PC-9 (cell line): ENCODE data around the gene C1orf105. TPM values are rescaled to one million over a fixed set of nuclear protein-coding genes. Genes with fewer than 3 reads are reported as not detected.
"Not testable (repeated sequence)": the region's sequence is repeated elsewhere in the genome, so short reads cannot be mapped to it uniquely, and the experiment has no call there.

ENCODE experiments used
- Bru-seq: library from RNA; stranded (reverse); fragments of 400-500 nt; gene quantifications from one replicate; lab custom pipeline; 2021; lab: Mats Ljungman, UMichigan
- BruChase-seq, 2 experiments: library from RNA; stranded (reverse); fragments of 400-500 nt; gene quantifications; one replicate each; lab custom pipeline; 2021; lab: Mats Ljungman, UMichigan
- BruUV-seq: library from RNA; stranded (reverse); fragments of 400-500 nt; replicated peaks from 2 replicates; lab custom pipeline; 2021; lab: Mats Ljungman, UMichigan
- CTCF ChIA-PET: fragments of 300-600 bp; sonication (Branson Sonifier 250); formaldehyde crosslinking; loops from one replicate; lab custom pipeline; 2022; ENCODE audit warnings: antibody characterized with exemption; lab: Charles Lee
- POLR2A ChIA-PET: fragments of 300-600 bp; sonication (Branson Sonifier 250); formaldehyde crosslinking; loops from one replicate; lab custom pipeline; 2022; ENCODE audit warnings: antibody characterized with exemption; ENCODE audit not compliant: unreplicated experiment; lab: Charles Lee
- DNase-seq, 2 experiments: peaks; one replicate each; pipeline versions ENCODE4 v3.0.0 to v3.0.0-alpha.2; 2015 to 2022; ENCODE audit warnings: mixed read lengths in 1 of 2
- H2AFZ ChIP-seq: fragments of 200-600 bp; sonication (generic); 2 replicates; pipeline ENCODE4 v1.8.1; 2017; ENCODE audit warnings: antibody characterized with exemption
- H3F3A ChIP-seq: fragments of 200-600 bp; sonication (generic); 2 replicates; pipeline ENCODE4 v1.8.1; 2017; ENCODE audit warnings: antibody characterized with exemption, mild to moderate bottlenecking, low read depth; ENCODE audit not compliant: insufficient read depth
- H3K27ac ChIP-seq: fragments of 200-600 bp; sonication (generic); 2 replicates; pipeline ENCODE4 v1.6.1; 2016; ENCODE audit warnings: mixed run types
- H3K27me3 ChIP-seq: fragments of 200-600 bp; sonication (generic); 2 replicates; pipeline ENCODE4 v1.6.1; 2016; ENCODE audit warnings: low read depth, mixed run types; ENCODE audit not compliant: insufficient read depth
- H3K36me3 ChIP-seq: fragments of 200-600 bp; sonication (generic); 2 replicates; pipeline ENCODE4 v1.6.1; 2016; ENCODE audit warnings: low read depth, mixed run types
- H3K4me1 ChIP-seq: fragments of 200-600 bp; sonication (generic); replicated peaks from 2 replicates; pipeline ENCODE4 v1.6.1; 2016; ENCODE audit warnings: mixed run types; ENCODE audit not compliant: insufficient read depth
- H3K4me2 ChIP-seq: fragments of 200-600 bp; sonication (generic); 2 replicates; pipeline ENCODE4 v1.6.1; 2017; ENCODE audit warnings: mixed run types
- H3K4me3 ChIP-seq: fragments of 200-600 bp; sonication (generic); 2 replicates; pipeline ENCODE4 v1.6.1; 2016; ENCODE audit warnings: mixed run types
- H3K79me2 ChIP-seq: fragments of 200-600 bp; sonication (generic); 2 replicates; pipeline ENCODE4 v1.6.1; 2017; ENCODE audit warnings: low read depth, mixed run types
- H3K9me2 ChIP-seq: fragments of 200-600 bp; sonication (generic); 2 replicates; pipeline ENCODE4 v1.8.1; 2017; ENCODE audit warnings: mild to moderate bottlenecking; ENCODE audit not compliant: insufficient read depth
- H3K9me3 ChIP-seq: fragments of 200-600 bp; sonication (generic); 2 replicates; pipeline ENCODE4 v1.8.1; 2016; ENCODE audit warnings: low read depth; ENCODE audit not compliant: insufficient read depth
- H4K20me1 ChIP-seq: fragments of 200-600 bp; sonication (generic); 2 replicates; pipeline ENCODE4 v1.8.1; 2017; ENCODE audit not compliant: insufficient read depth
- EZH2 ChIP-seq: fragments of 200-600 bp; sonication (generic); IDR thresholded peaks from 2 replicates; pipeline ENCODE4 v1.8.0; 2017; ENCODE audit warnings: antibody characterized with exemption, low read depth
- intact Hi-C: fragments of 100-400 bp; cut with micrococcal nuclease; formaldehyde crosslinking; loops from one replicate; pipeline ENCODE4 v1.10.0; 2022; ENCODE audit not compliant: unreplicated experiment
- long read RNA-seq: library from polyadenylated mRNA; stranded (forward); transcript quantifications from one replicate; pipeline ENCODE4 v2.0.0, GENCODE V29; 2022
- total RNA-seq: library from RNA; stranded (reverse); gene quantifications from 2 replicates; pipeline ENCODE4 v1.2.3, GENCODE V29; 2021
- TF ChIP-seq, protein P1 (sequence below): fragments of 200-600 bp; sonication (generic); conservative IDR thresholded peaks from 2 replicates; pipeline ENCODE4 v1.6.1; 2017; ENCODE audit warnings: mixed run types, antibody characterized with exemption, mild to moderate bottlenecking, moderate library complexity

The C1orf105 gene, protein sequence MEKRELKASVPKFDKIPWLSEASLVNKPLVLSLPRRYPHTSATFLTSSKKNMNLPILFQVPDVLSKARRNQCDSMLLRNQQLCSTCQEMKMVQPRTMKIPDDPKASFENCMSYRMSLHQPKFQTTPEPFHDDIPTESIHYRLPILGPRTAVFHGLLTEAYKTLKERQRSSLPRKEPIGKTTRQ
- total RNA-seq (not detected in 2 replicates), Bru-seq, nascent RNA (percentile 17 among the genes with signal in this experiment), BruChase-seq, experiment 1, labeled RNA remaining after a 2-hour chase (percentile 10 among the genes with signal in this experiment), BruChase-seq, experiment 2, labeled RNA remaining after a 6-hour chase (percentile 12 among the genes with signal in this experiment)
- long read RNA-seq = 0 reads

DNA sequence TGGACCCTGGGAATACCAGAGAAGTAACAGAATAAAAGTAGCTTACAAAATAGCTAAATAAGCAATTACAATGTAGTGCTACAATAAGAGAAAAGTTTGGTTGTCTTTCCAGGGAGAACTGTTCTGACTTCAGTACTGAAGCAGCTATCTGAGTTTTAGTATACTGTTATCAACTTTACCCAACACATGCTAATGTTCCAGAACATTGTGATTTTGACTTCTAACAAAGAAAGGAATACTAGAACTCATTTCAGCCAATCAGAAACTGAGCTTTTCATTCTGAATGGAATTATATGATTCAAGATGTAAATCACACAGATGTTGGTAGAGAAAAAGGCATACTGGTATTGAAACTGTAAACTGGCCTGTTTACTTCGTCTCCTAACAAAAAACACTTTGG, at the start of gene C1orf105:
C1orf105 (plus strand) TSS at position 301 of the 400 bp plus-strand sequence. CDS start 201 bp downstream, outside the sequence.
- Histone ChIP-seq H2AFZ (no peak within 1 kb of the TSS), H3K4me2 (no peak within 1 kb of the TSS), H3K79me2 (no peaks in the 10 kb centered on the region), H3K27ac (no peak within 1 kb of the TSS), H3K36me3 (no peaks in the 10 kb centered on the region), H3K4me1 (peaks cover 28% of the 10 kb centered on the region), H3K27me3 (no peaks in the 10 kb centered on the region), H3F3A (0 out of 2 replicates have a peak, but pooled peaks cover 4% of the 10 kb centered on the region), H3K4me3 (no peak within 1 kb of the TSS), H3K9me2 (no peaks in the 10 kb centered on the region), H4K20me1 (no peaks in the 10 kb centered on the region), H3K9me3 (peaks cover 5% of the 10 kb centered on the region; the same call in 1 of the 2 replicates)
- intact Hi-C loops = no loop called here
- BruUV-seq = no TSS peak
- CTCF ChIA-PET = no interaction called here
- POLR2A ChIA-PET = no interaction called here
- no peak for TF ChIP-seq EZH2
- TF ChIP-seq, protein P1, sequence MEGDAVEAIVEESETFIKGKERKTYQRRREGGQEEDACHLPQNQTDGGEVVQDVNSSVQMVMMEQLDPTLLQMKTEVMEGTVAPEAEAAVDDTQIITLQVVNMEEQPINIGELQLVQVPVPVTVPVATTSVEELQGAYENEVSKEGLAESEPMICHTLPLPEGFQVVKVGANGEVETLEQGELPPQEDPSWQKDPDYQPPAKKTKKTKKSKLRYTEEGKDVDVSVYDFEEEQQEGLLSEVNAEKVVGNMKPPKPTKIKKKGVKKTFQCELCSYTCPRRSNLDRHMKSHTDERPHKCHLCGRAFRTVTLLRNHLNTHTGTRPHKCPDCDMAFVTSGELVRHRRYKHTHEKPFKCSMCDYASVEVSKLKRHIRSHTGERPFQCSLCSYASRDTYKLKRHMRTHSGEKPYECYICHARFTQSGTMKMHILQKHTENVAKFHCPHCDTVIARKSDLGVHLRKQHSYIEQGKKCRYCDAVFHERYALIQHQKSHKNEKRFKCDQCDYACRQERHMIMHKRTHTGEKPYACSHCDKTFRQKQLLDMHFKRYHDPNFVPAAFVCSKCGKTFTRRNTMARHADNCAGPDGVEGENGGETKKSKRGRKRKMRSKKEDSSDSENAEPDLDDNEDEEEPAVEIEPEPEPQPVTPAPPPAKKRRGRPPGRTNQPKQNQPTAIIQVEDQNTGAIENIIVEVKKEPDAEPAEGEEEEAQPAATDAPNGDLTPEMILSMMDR = no peak
- DNase-seq = no peak

DNA sequence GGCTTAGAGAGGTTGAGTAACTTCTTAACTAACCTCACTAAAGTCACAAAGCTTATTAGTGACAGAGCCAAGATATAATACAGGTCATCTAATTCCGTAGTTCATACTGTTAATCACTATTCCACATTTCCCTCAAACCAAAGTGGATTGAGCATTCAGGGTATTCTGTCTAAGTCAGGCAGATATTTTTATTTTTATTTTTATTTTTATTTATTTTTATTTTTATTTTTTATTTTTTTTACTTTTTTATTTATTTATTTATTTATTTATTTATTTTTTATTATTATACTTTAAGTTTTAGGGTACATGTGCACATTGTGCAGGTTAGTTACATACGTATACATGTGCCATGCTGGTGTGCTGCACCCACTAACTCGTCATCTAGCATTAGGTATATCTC, 48.8 kb upstream of the C1orf105 start:
- H4K20me1 ChIP-seq, H3K4me2 ChIP-seq, H3K79me2 ChIP-seq, H3K4me1 ChIP-seq, H2AFZ ChIP-seq, CTCF ChIA-PET, H3F3A ChIP-seq, DNase-seq, H3K9me2 ChIP-seq, intact Hi-C loops, H3K36me3 ChIP-seq, POLR2A ChIA-PET, H3K27me3 ChIP-seq, H3K4me3 ChIP-seq, BruUV-seq, H3K27ac ChIP-seq: not testable (repeated sequence)
- H3K9me3 ChIP-seq = peaks cover 13% of the 10 kb centered on the region; the same call in 1 of the 2 replicates

DNA sequence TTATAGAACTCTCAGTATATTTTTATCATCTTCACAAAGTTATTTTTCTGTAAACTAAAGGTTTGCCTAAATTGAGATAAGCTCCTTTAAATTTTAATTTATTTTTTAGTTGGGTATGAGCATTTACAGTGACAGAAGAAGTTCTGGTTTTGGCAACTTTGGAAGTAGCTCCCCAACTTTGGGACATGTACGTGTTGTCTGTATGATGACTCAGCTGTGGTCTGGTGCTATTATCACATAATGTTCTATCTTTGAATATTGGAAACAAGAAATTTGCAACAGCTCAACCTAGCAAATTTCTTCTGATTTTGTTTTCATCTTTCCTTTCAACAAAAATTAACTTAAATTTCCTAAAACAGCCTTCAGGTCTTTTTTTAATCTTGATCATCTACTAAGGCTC, 46.6 kb upstream of the C1orf105 start:
- no peak overlapping the region for H3K4me3 ChIP-seq
- no peaks in the 10 kb centered on the region for H3K9me2 ChIP-seq
- no peaks in the 10 kb centered on the region for H3F3A ChIP-seq
- intact Hi-C loops = no loop called here
- no peaks in the 10 kb centered on the region for H3K36me3 ChIP-seq
- no peaks in the 10 kb centered on the region for H3K4me1 ChIP-seq
- no peak overlapping the region for H2AFZ ChIP-seq
- ChIA-PET CTCF (no interaction called here), POLR2A (no interaction called here)
- no peaks in the 10 kb centered on the region for H3K79me2 ChIP-seq
- H3K27me3 ChIP-seq = no peaks in the 10 kb centered on the region
- no peak overlapping the region for H3K4me2 ChIP-seq
- no peak overlapping the region for H3K27ac ChIP-seq
- DNase-seq = no peak
- TF ChIP-seq, protein P1 = no peak
- TF ChIP-seq EZH2 = no peak
- BruUV-seq = no TSS peak
- H3K9me3 ChIP-seq = no peaks in the 10 kb centered on the region
- no peaks in the 10 kb centered on the region for H4K20me1 ChIP-seq
